A673 (cell line): ENCODE data around the gene ZFP62. TPM values are rescaled to one million over a fixed set of nuclear protein-coding genes. Genes with fewer than 3 reads are reported as not detected.
A peak's percentile ranks its signal among the peaks of the same experiment; 100 is the strongest.

Source experiments
- Bru-seq: library from RNA; stranded (reverse); fragments of 400-500 nt; gene quantifications from one replicate; lab custom pipeline; 2021; lab: Mats Ljungman, UMichigan
- BruChase-seq, 2 experiments: library from RNA; stranded (reverse); fragments of 400-500 nt; gene quantifications; one replicate each; lab custom pipeline; 2021; lab: Mats Ljungman, UMichigan
- BruUV-seq: library from RNA; stranded (reverse); fragments of 400-500 nt; replicated peaks from 2 replicates; lab custom pipeline; 2021; lab: Mats Ljungman, UMichigan
- CTCF ChIA-PET: fragments of 300-600 bp; sonication (Branson Sonifier 250); formaldehyde crosslinking; loops from one replicate; lab custom pipeline; 2022; ENCODE audit warnings: antibody characterized with exemption; lab: Charles Lee
- POLR2A ChIA-PET: fragments of 300-600 bp; sonication (Branson Sonifier 250); formaldehyde crosslinking; loops from one replicate; lab custom pipeline; 2022; ENCODE audit warnings: antibody characterized with exemption; ENCODE audit not compliant: low non-redundant PET; lab: Charles Lee
- DNase-seq: peaks from one replicate; pipeline ENCODE4 v3.0.0-alpha.2; 2015; ENCODE audit warnings: low spot score
- H3K27ac ChIP-seq: fragments of 200-600 bp; sonication (generic); 2 replicates; pipeline ENCODE4 v1.5.1; 2016; ENCODE audit warnings: mixed run types, low read depth, mild to moderate bottlenecking, mixed read lengths, antibody characterized with exemption, low read length; ENCODE audit not compliant: poor library complexity, severe bottlenecking
- H3K27me3 ChIP-seq: fragments of 200-600 bp; sonication (generic); replicated peaks from 2 replicates; pipeline ENCODE4 v1.6.1; 2017; ENCODE audit warnings: mixed run types, low read depth, mild to moderate bottlenecking, mixed read lengths, antibody characterized with exemption, low read length; ENCODE audit not compliant: insufficient read depth, poor library complexity
- H3K36me3 ChIP-seq: fragments of 200-600 bp; sonication (generic); 2 replicates; pipeline ENCODE4 v1.6.1; 2016; ENCODE audit warnings: mixed run types, mild to moderate bottlenecking, mixed read lengths, antibody characterized with exemption, low read length; ENCODE audit not compliant: insufficient read depth, poor library complexity, severe bottlenecking
- H3K4me1 ChIP-seq: fragments of 200-600 bp; sonication (generic); 2 replicates; pipeline ENCODE4 v1.6.1; 2017; ENCODE audit warnings: mixed run types, mild to moderate bottlenecking, mixed read lengths, antibody characterized with exemption, low read length; ENCODE audit not compliant: insufficient read depth, poor library complexity, severe bottlenecking
- H3K4me3 ChIP-seq: fragments of 200-600 bp; sonication (generic); 2 replicates; pipeline ENCODE4 v1.5.1; 2016; ENCODE audit warnings: low read depth, mixed run types, mild to moderate bottlenecking, mixed read lengths, low read length; ENCODE audit not compliant: poor library complexity, severe bottlenecking
- H3K9me3 ChIP-seq: fragments of 200-600 bp; sonication (generic); 2 replicates; pipeline ENCODE4 v1.6.1; 2016; ENCODE audit warnings: mixed run types, low read depth, mild to moderate bottlenecking, mixed read lengths, antibody characterized with exemption, low read length; ENCODE audit not compliant: poor library complexity, severe bottlenecking
- EZH2 ChIP-seq: fragments of 200-600 bp; sonication (generic); IDR thresholded peaks from 2 replicates; pipeline ENCODE4 v1.6.1; 2017; ENCODE audit warnings: borderline replicate concordance, low read depth, mild to moderate bottlenecking, mixed read lengths, antibody characterized with exemption, low read length; ENCODE audit not compliant: poor library complexity, severe bottlenecking
- intact Hi-C: fragments of 100-400 bp; cut with micrococcal nuclease; formaldehyde crosslinking; loops from one replicate; pipeline ENCODE4 v1.10.0; 2022; ENCODE audit not compliant: unreplicated experiment
- long read RNA-seq: library from polyadenylated mRNA; stranded (forward); transcript quantifications from one replicate; pipeline ENCODE4 v2.0.0, GENCODE V29; 2022
- total RNA-seq: library from RNA; stranded (reverse); gene quantifications from 2 replicates; pipeline ENCODE4 v1.2.3, GENCODE V29; 2021
- TF ChIP-seq, protein P1 (sequence below): fragments of 300-800, 200-600 bp; sonication (generic); conservative IDR thresholded peaks from 2 replicates; pipeline ENCODE4 v1.5.1; 2017; ENCODE audit warnings: low read depth, mild to moderate bottlenecking, antibody characterized with exemption, low read length, moderate library complexity, mixed read lengths

Gene ZFP62
- total RNA-seq = 28.2 and 28.7 TPM in 2 replicates
- percentile 87 among the genes with signal in this experiment for Bru-seq, nascent RNA
- BruChase-seq, experiment 1, labeled RNA remaining after a 2-hour chase = percentile 92 among the genes with signal in this experiment
- percentile 84 among the genes with signal in this experiment for BruChase-seq, experiment 2, labeled RNA remaining after a 6-hour chase
- long read RNA-seq, transcript ZFP62-201 (2 exons, 3,415 nt) = major isoform, 5 of 20 reads
- long read RNA-seq, partial matches to known transcripts = 4 of 20 reads
- long read RNA-seq, other reads (novel, unspliced or antisense) = 7 of 20 reads

DNA sequence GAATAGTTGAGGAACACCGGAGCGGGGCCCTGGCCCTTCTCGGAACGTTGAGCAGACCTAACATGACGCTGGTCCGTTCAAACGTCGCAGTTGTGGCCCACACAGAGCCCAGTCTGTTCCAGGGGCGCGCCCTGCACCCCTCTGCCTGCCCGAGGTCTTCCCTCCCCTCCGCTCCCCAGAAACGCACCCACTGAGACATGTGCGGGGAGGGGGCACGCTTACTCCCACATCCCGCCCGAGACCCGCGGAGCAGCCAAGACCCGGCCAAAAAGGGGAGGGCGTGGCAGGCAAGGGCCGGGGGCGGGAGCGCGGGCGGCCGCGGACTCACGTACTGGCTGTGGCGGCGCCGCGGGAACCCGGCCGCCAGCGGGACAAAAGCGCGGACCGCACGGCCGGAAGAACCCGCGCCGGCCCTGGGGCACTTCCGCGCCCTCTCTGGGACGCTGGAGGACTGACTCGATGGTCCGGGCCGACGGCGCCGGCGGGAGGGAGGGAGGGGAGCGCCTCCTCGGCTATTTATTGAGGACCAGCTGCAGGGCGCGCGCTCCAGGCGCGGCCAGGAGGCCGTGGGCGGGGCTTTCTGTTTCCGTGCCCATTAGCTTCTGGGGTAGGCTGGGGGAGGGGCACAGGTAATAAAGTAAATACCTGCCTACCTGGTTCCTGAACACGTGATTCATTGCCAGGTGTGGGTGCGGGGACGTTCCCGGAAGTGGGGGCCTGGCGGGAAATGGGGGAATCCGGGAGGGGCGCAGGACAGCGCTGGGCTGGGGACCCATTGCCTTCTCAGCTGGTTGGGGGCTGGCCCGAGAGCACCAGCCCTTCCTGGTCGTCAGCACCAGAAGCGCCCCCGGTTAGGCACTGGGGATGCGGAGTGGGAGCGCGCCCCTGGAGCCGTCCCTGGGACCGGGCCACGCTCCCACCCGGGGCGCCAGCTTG, at the start of gene ZFP62:
Gene ZFP62 (minus strand): TSS at position 390 of the 936 bp plus-strand sequence. CDS start 57 bp downstream, at position 333.
- intact Hi-C loops = loop anchor here (10.0 kb wide), 1 partner anchor 294 kb away; no protein-coding TSS in a partner anchor
- CTCF ChIA-PET = no interaction called here

DNA sequence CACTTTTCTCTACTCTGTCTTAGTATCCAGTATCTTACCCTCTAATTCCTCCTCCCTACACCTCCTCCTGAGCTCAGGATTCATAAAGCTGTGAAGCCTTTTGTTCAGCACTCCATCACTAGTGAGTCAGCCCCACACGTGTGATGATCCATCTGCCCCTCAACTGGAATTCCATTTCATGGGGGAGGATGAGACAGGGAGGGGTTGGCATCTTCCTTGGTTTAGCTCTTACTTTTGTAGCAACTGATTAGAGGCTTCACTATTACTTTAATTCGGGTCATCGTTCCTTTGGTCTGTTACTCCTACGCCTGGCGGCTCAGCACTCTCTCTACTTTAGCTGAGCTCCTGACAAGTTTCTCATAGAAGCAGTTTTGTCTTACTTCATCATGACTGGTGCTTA, 49.7 kb upstream of the ZFP62 start:
- no TSS peak for BruUV-seq
- no peaks in the 10 kb centered on the region for H3K9me3 ChIP-seq
- TF ChIP-seq EZH2 = no peak
- TF ChIP-seq, protein P1, sequence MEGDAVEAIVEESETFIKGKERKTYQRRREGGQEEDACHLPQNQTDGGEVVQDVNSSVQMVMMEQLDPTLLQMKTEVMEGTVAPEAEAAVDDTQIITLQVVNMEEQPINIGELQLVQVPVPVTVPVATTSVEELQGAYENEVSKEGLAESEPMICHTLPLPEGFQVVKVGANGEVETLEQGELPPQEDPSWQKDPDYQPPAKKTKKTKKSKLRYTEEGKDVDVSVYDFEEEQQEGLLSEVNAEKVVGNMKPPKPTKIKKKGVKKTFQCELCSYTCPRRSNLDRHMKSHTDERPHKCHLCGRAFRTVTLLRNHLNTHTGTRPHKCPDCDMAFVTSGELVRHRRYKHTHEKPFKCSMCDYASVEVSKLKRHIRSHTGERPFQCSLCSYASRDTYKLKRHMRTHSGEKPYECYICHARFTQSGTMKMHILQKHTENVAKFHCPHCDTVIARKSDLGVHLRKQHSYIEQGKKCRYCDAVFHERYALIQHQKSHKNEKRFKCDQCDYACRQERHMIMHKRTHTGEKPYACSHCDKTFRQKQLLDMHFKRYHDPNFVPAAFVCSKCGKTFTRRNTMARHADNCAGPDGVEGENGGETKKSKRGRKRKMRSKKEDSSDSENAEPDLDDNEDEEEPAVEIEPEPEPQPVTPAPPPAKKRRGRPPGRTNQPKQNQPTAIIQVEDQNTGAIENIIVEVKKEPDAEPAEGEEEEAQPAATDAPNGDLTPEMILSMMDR = no peak
- no peaks in the 10 kb centered on the region for H3K36me3 ChIP-seq
- no peaks in the 10 kb centered on the region for H3K27me3 ChIP-seq
- H3K27ac ChIP-seq = no peak overlapping the region
- DNase-seq = no peak
- no peak overlapping the region for H3K4me3 ChIP-seq
- CTCF ChIA-PET = no interaction called here
- POLR2A ChIA-PET = no interaction called here
- H3K4me1 ChIP-seq = no peaks in the 10 kb centered on the region
- intact Hi-C loops = no loop called here

More for the DNA sequence above, at the start of gene ZFP62:
- DNase-seq = peak; percentile 92
- no TSS peak for BruUV-seq
- POLR2A ChIA-PET = no interaction called here
- Histone ChIP-seq H3K4me1 (peaks cover 5% of the 10 kb centered on the region), H3K9me3 (no peaks in the 10 kb centered on the region), H3K4me3 (peak within 1 kb of the TSS; percentile 97), H3K27ac (peak within 1 kb of the TSS; percentile 86), H3K27me3 (no peaks in the 10 kb centered on the region), H3K36me3 (peaks cover 17% of the 10 kb centered on the region)
- TF ChIP-seq EZH2 = no peak
- TF ChIP-seq, protein P1 = no peak

DNA sequence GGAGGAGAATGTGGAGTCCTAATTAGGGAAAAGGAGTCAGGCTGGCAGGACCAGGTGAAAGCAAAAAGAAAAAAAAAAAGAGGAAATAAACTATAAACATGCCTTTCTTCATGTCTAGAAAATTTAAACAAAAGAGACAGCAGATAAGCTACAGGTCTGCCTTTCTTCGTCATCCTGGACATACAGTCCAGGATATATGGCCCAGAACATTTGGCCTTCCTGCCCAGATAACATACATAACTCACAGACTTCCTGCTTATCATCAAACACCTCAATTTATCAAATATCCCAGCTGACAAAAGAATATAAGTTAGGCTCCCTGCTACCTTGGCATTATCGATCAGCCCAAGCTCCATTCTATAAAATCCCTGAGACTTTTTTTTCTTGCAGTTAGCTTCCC, 49.1 kb upstream of the ZFP62 start:
- BruUV-seq = no TSS peak
- no peak overlapping the region for H3K4me3 ChIP-seq
- no peaks in the 10 kb centered on the region for H3K4me1 ChIP-seq
- H3K9me3 ChIP-seq = no peaks in the 10 kb centered on the region
- TF ChIP-seq, protein P1 = no peak
- no peak for TF ChIP-seq EZH2
- ChIA-PET POLR2A (no interaction called here), CTCF (no interaction called here)
- H3K27me3 ChIP-seq = no peaks in the 10 kb centered on the region
- intact Hi-C loops = no loop called here
- DNase-seq = no peak
- no peak overlapping the region for H3K27ac ChIP-seq
- no peaks in the 10 kb centered on the region for H3K36me3 ChIP-seq
